Measurements from ENCODE around the gene CRACR2B.

Gene CRACR2B

GRCh38 chr11:813072-813455 lies 14.7 kb upstream of the CRACR2B start:
- Mint-ChIP-seq H3K27me3 (no peaks in the 10 kb centered on the region), H3K4me3 (no peak overlapping the region), H3K36me3 (peaks cover 8% of the 10 kb centered on the region), H3K9me3 (no peaks in the 10 kb centered on the region), H3K27ac (no peak overlapping the region), H3K4me1 (peaks cover 10% of the 10 kb centered on the region)
- DNase-seq (ENCODE audit: low spot score in 2 of 2) (no peak), ATAC-seq (ENCODE audit: low read depth) (no peak)

DNA sequence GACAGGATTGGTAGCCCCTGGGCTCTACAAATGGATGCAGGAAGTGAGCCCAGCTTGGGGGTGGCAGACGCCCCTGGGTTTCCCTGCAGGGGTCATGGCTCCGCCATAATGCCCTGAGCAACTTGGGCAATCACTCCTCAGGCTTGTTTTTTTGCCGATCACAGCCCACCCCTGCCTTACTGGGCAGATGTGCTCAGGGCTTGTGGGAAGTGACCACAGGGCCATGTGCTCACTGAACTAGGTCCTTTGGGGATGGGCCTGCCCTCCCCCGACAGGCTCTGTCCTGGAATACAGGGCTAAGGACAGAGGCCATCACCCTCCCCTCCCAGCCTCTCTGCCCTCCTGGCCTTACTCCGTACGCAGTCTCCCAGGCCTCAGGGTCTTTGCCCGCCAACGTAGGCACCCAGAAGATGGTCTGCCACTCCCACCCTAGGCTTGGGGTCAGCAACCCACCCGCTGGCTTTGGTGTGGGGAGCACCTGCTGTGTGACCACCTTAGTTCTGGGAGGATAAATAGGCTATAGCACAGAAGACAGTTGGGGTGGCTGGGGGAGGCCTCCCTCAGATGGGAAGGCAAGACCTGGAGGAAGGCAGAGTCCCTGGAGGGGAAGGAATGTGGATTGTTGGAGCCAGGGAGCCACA lies 14.1 kb upstream of the CRACR2B start:
- H3K4me1 Mint-ChIP-seq, result peaks cover 11% of the 10 kb centered on the region
- no peak for DNase-seq (ENCODE audit: low spot score in 2 of 2)
- peaks cover 8% of the 10 kb centered on the region for H3K36me3 Mint-ChIP-seq
- no peak overlapping the region for H3K4me3 Mint-ChIP-seq
- no peak for ATAC-seq (ENCODE audit: low read depth)
- no peaks in the 10 kb centered on the region for H3K27me3 Mint-ChIP-seq
- no peaks in the 10 kb centered on the region for H3K9me3 Mint-ChIP-seq
- H3K27ac Mint-ChIP-seq, result no peak overlapping the region

DNA sequence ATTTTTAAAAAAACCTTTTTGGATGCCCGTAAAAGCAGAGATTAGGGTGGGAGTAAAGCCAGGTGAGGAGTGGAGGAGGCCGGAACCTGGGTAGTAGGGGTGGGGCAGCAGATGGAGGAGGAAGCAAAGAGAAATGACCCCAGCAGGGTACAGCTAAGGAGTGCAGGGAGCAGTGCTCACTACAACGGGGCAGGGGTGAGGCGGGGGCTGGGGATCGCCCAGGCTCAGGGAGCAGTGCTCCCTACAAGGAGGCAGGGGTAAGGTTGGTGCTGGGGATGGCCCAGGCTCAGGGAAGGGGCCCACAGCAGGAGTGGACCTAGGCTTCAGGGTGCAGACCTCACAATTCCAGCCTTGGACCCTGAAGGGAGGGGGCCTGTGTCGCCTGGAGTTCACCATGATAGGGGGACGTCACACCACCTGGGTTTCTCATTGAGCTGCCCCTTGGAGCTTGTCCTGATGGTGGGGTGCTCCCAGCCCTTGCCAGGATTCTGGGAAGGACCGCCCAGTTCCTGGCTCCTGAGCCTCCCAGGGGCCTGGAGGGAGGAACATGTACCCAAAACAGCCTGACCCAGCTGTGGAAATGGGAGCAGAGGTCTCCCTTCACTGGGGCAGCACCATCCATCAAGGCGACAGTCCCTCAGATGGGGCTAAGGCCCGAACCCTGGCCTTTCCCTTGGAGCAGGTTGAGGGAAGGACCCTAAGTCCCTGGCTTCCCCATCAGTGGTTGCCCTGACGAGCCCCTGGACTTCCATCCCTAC lies 11.9 kb upstream of the CRACR2B start:
- ATAC-seq (ENCODE audit: low read depth) (no peak), DNase-seq (ENCODE audit: low spot score in 2 of 2) (no peak)
- H3K9me3 Mint-ChIP-seq, result no peaks in the 10 kb centered on the region
- H3K27me3 Mint-ChIP-seq, result no peaks in the 10 kb centered on the region
- peaks cover 8% of the 10 kb centered on the region for H3K36me3 Mint-ChIP-seq
- no peak overlapping the region for H3K4me3 Mint-ChIP-seq
- H3K4me1 Mint-ChIP-seq, result peaks cover 12% of the 10 kb centered on the region
- H3K27ac Mint-ChIP-seq, result no peak overlapping the region

- Mint-ChIP-seq H3K4me1 (peaks cover 16% of the 10 kb centered on the region), H3K9me3 (no peaks in the 10 kb centered on the region), H3K27ac (no peak overlapping the region), H3K4me3 (no peak overlapping the region), H3K36me3 (peaks cover 8% of the 10 kb centered on the region), H3K27me3 (no peaks in the 10 kb centered on the region)
- ATAC-seq (ENCODE audit: low read depth), result no peak
- DNase-seq (ENCODE audit: low spot score in 2 of 2), result no peak
Measured at GRCh38 chr11:816433-816779, 11.3 kb upstream of the CRACR2B start.

GRCh38 chr11:818396-819128 lies 9.2 kb upstream of the CRACR2B start, which contains the start of gene PNPLA2:
TSS of gene PNPLA2 (plus strand) at chr11:818914. CDS start at chr11:819719, 805 bp downstream.
- peaks cover 12% of the 10 kb centered on the region for H3K4me1 Mint-ChIP-seq
- peak within 1 kb of the TSS; percentile 88 for H3K4me3 Mint-ChIP-seq
- peak within 1 kb of the TSS; percentile 90 for H3K27ac Mint-ChIP-seq
- ATAC-seq (ENCODE audit: low read depth) (no peak), DNase-seq (ENCODE audit: low spot score in 2 of 2) (no peak)
- no peaks in the 10 kb centered on the region for H3K27me3 Mint-ChIP-seq
- H3K36me3 Mint-ChIP-seq, result peaks cover 3% of the 10 kb centered on the region
- H3K9me3 Mint-ChIP-seq, result no peaks in the 10 kb centered on the region

- Mint-ChIP-seq H3K27ac (peak overlapping the region; percentile 90), H3K9me3 (no peaks in the 10 kb centered on the region), H3K27me3 (no peaks in the 10 kb centered on the region), H3K36me3 (no peaks in the 10 kb centered on the region), H3K4me1 (peaks cover 9% of the 10 kb centered on the region), H3K4me3 (peak overlapping the region; percentile 88)
- DNase-seq (ENCODE audit: low spot score in 2 of 2) (peak; percentile 92 to 93), ATAC-seq (ENCODE audit: low read depth) (peak; percentile 72)
Measured at GRCh38 chr11:819129-819931, 8.4 kb upstream of the CRACR2B start.

GRCh38 chr11:819943-820649 lies 7.6 kb upstream of the CRACR2B start:
- H3K4me1 Mint-ChIP-seq, result peaks cover 9% of the 10 kb centered on the region
- peak; percentile 79 for ATAC-seq (ENCODE audit: low read depth)
- H3K4me3 Mint-ChIP-seq, result peak overlapping the region; percentile 88

GRCh38 chr11:820655-821511 lies 6.8 kb upstream of the CRACR2B start:
- no peak overlapping the region for H3K27ac Mint-ChIP-seq
- peaks cover 6% of the 10 kb centered on the region for H3K36me3 Mint-ChIP-seq
- ATAC-seq (ENCODE audit: low read depth), result no peak

More at GRCh38 chr11:819943-820649, 7.6 kb upstream of the CRACR2B start:
- peak overlapping the region; percentile 90 for H3K27ac Mint-ChIP-seq
- peak; percentile 88 to 95 for DNase-seq (ENCODE audit: low spot score in 2 of 2)
- H3K36me3 Mint-ChIP-seq, result peaks cover 5% of the 10 kb centered on the region
- H3K9me3 Mint-ChIP-seq, result no peaks in the 10 kb centered on the region
- H3K27me3 Mint-ChIP-seq, result no peaks in the 10 kb centered on the region

DNA sequence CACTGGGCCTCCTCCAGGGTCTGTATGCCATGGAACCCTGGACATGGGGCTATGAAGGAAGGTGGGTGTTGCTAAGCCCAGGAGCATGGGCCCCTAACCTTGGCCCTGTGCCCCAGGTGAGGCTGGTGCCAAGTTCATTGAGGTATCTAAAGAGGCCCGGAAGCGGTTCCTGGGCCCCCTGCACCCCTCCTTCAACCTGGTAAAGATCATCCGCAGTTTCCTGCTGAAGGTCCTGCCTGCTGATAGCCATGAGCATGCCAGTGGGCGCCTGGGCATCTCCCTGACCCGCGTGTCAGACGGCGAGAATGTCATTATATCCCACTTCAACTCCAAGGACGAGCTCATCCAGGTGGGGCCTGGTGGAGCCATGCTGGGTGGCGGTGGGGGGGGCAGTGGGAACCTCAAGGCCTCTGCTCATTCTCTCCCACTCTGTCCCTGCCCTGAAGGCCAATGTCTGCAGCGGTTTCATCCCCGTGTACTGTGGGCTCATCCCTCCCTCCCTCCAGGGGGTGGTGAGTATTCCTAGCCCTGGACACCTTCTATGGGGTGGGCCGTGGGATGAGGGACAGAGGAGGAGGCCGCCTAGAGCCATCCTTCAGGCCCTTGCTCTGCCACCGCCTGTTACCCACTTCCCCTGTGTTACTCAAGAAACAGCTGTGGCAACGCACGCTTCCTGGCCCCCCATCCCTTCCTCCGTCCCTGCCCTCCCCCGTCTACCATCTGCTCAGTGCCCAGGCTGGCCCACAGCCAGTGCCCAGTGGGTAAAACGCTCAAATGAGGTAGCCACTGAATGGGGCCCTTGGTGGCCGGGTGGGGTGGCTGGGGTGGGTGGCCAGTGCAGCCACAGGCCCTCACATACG lies 6.0 kb upstream of the CRACR2B start:
- Mint-ChIP-seq H3K4me3 (no peak overlapping the region), H3K36me3 (peaks cover 6% of the 10 kb centered on the region), H3K27me3 (no peaks in the 10 kb centered on the region), H3K27ac (no peak overlapping the region), H3K4me1 (peaks cover 9% of the 10 kb centered on the region), H3K9me3 (no peaks in the 10 kb centered on the region)
- ATAC-seq (ENCODE audit: low read depth) (no peak), DNase-seq (ENCODE audit: low spot score in 2 of 2) (no peak)

More at GRCh38 chr11:820655-821511, 6.8 kb upstream of the CRACR2B start:
- H3K27me3 Mint-ChIP-seq, result no peaks in the 10 kb centered on the region
- no peaks in the 10 kb centered on the region for H3K9me3 Mint-ChIP-seq
- DNase-seq (ENCODE audit: low spot score in 2 of 2), result no peak
- peaks cover 9% of the 10 kb centered on the region for H3K4me1 Mint-ChIP-seq
- H3K4me3 Mint-ChIP-seq, result peak overlapping the region; percentile 88

- Mint-ChIP-seq H3K4me1 (peaks cover 19% of the 10 kb centered on the region), H3K9me3 (no peaks in the 10 kb centered on the region), H3K36me3 (peaks cover 6% of the 10 kb centered on the region), H3K27me3 (no peaks in the 10 kb centered on the region), H3K27ac (no peak overlapping the region), H3K4me3 (no peak overlapping the region)
- no peak for DNase-seq (ENCODE audit: low spot score in 2 of 2)
- no peak for ATAC-seq (ENCODE audit: low read depth)
Measured at GRCh38 chr11:823441-824291, 4.1 kb upstream of the CRACR2B start.

GRCh38 chr11:824292-824880 lies 3.3 kb upstream of the CRACR2B start:
- Mint-ChIP-seq H3K9me3 (no peaks in the 10 kb centered on the region), H3K27ac (no peak overlapping the region), H3K27me3 (no peaks in the 10 kb centered on the region), H3K4me3 (no peak overlapping the region), H3K4me1 (peaks cover 26% of the 10 kb centered on the region), H3K36me3 (peaks cover 6% of the 10 kb centered on the region)
- ATAC-seq (ENCODE audit: low read depth) (no peak), DNase-seq (ENCODE audit: low spot score in 2 of 2) (no peak)
